ENCODE data around the gene TMEM158.

Gene TMEM158

DNA sequence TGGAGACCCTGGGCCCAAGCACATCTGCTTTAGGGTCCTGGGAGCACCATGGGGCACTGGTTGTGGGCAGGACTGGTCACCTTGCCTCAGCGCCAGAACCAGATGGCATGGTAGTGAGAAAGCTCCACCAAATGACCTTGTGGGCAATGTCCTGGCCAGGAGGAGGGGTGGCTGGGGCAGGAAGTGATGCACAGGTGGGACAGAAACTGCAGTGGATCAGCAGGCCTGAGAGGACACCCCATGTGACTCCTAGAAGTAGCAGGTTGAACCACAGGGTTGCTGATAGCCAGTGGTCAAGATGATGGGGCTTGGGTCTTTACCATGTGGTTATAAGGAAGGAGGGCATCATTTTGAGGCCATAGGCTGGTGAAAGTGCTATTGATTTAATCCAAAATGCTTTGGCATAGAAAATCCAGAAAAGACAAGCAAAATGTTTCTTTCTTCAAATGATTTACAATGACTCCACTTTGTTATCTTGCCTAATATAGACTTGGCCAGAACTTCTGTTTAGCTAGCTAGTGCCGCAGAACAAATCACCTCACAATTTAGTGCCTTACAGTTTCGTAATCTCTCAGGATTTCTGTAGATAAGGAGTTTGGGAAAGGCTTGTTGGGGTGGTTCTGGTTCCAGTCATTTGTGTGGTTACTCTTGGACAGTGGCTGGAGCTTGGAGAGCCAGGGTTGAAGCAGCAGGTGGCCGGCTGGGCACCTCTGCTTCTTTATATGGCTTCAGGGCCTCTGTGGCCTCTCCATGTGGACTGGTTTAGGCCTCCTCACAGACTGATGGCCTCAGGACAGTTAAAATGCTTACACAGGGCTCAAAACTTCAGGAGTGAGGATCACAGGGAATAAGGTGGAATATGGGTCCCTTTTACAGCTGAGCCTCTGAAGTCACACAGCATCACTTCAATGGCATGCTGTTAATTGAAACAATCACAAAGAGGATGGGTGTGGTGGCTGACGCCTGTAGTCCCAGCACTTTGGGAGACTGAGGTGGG, 27.5 kb downstream of the TMEM158 start:
- no peak for DNase-seq

GRCh38 chr3:45194791-45195190, 31.3 kb downstream of the TMEM158 start:
- no peak for DNase-seq

DNA sequence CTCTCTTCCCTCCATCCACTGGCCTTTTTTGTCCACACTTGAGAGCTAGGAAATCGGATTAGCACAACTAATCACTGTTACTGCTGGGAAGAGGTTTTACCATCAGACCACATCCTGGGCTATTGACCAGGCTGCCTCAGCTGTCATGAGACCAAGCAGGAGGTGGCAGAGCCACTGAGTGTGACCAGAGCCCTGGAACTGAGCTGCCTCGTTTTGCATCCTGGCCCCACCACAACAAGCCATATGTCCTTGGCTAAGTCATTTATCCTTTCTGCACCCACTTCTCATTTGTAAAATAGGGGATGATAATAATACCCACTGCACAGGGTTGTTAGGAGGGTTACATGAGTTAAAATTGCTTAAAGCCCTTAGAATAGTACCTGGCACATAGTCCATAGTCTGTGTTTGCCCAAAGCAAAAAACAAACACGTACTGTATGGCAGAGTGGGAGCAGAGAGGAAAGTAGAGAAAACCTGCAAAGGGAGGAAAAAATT, 34.1 kb downstream of the TMEM158 start:
- DNase-seq: no peak

DNA sequence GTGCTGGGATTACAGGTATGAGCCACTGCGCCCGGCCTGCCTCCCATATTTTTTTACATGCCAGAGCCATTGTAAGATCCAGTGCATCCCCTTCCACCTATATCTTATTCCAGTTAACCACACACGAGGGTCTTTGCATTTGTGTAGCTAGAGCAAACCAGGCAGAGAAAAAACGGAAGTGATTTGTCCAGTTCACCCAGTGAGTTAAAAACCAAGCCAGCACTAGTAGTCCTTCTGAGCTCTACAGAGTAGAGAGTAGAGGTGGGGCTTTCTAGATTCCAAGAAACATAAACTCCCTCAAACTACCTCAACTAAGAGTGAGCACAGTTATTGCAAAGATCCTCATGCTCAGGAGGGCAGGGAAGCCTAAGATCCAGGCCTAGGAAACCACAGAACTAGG, 34.7 kb downstream of the TMEM158 start:
- DNase-seq: no peak

GRCh38 chr3:45188719-45189659, 37.1 kb downstream of the TMEM158 start:
- DNase-seq: no peak

DNA sequence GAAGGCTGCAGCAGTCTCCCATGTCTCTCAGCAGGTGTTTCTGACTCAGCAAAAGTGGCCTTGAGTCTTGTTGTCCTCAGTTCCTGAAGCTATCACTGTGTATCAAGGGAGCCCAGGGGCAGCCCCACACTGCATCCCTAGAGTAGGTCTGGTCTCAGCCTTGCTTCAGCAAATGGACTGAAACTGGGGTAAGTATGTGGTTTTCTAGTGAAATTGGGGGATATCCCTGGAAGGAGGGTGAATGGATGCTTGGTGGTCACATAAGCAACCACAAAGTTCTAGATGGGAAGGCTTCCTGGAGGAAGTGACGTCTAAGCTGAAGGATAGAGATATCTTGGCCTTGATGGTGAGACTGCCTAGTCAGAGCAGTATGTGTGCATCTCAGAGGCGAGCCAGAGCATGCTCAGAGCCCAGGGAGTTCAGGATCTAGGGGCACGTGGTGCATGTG, 38.4 kb downstream of the TMEM158 start:
- DNase-seq: no peak

GRCh38 chr3:45186871-45187270, 39.2 kb downstream of the TMEM158 start:
- DNase-seq: no peak

- no peak for DNase-seq
These were observed 40.6 kb downstream of the TMEM158 start for GRCh38 chr3:45185461-45185860.

DNA sequence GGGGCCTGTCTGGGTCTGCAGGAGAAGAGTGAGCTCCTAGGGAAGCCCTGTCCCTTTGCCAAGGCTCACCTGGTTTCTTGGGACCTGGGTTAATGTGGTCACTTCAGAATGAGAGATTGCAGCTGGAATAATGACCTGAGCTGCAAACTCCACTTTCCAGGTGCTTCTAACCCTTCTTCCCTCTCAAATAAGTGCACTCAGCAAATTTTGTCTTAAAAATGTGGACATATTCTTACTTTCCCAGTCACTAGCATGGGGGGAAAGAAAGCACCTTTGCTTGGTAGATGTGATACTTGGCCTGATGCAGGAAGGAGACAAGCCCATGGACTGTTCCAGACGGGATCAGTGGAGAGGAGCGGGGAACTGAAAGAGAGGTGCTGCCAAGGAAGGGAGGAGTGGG, 41.0 kb downstream of the TMEM158 start:
- no peak for DNase-seq

DNA sequence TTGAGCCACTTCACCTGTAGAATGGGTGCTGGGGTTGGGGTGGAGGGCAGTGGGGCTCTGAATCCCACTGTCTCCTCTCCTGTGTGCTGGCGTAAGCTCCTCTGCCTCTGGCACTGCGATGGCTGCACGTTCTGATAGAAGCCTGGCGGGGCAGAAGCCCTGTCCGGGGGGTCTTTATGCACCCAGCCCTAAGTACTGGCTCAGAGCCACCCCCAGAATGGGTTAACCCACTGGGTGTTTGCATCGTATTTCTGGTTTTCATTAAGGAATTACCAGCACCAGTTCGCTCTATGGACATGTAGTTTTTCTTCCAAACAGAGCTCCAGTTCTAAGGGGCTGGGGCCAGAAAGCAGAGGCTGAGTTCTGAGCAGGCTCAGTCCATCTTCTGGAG, 42.2 kb downstream of the TMEM158 start:
- no peak for DNase-seq

GRCh38 chr3:45182915-45183871, 42.9 kb downstream of the TMEM158 start:
- no peak for DNase-seq

DNA sequence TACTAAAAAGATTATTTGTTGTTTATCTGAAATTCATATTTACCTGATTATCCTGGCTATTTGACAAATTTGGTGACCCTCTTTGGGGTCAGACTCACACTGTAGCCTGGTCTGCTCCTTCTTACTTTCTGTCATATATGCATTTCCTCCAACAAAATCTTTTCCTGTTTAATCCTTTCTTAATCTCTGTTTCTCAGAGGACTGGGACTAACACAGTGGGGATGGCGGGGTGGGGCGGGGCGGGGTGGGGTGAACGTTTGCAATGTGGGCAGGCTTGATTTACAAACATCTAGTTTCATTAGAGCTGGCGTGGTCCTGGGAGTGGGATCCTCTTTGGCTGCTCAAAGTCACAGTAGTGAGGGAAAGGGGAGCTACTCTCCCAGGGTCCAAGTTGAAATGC, 44.6 kb downstream of the TMEM158 start:
- DNase-seq: no peak

DNA sequence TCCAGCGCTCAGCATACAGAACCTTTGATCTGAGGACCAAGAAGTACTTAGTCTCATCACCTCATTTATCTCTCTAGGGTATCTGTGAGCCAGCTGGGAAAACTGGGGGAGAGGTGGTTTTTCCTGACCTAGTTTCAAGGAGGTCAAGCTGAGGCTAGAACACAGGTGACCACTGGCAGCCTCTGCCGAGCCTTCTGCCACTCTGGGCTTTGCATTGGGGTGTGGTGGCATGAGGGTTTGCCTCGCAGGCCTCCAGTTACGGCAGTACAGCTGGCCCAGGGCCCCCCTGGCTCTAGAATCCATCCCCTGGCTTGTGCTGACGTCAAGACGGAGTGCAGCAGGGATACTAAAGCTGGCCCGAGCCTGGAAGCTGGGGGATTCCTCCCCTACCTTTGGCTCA, 45.2 kb downstream of the TMEM158 start:
- no peak for DNase-seq

GRCh38 chr3:45180051-45180450, 46.0 kb downstream of the TMEM158 start:
- no peak for DNase-seq

DNA sequence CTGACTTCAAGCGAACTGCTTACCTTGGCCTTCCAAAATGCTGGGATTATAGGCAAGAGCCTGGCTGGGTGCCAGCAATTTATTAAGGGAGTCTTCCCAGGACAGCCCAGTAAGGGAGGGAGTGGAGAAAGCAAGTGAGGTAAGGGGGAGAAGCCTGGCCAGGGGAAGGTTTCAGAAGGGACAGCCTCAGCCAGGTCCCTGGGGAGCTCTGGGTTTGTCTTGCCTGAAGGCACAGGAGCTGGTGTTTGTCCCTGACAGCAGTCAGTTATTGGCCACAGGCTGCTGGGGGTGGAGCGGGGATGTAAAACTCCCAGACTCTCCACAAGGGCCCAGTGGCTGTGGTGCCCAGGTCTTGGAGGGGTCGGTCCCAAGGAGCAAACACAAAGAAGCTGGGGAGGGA, 46.9 kb downstream of the TMEM158 start:
- no peak for DNase-seq

DNA sequence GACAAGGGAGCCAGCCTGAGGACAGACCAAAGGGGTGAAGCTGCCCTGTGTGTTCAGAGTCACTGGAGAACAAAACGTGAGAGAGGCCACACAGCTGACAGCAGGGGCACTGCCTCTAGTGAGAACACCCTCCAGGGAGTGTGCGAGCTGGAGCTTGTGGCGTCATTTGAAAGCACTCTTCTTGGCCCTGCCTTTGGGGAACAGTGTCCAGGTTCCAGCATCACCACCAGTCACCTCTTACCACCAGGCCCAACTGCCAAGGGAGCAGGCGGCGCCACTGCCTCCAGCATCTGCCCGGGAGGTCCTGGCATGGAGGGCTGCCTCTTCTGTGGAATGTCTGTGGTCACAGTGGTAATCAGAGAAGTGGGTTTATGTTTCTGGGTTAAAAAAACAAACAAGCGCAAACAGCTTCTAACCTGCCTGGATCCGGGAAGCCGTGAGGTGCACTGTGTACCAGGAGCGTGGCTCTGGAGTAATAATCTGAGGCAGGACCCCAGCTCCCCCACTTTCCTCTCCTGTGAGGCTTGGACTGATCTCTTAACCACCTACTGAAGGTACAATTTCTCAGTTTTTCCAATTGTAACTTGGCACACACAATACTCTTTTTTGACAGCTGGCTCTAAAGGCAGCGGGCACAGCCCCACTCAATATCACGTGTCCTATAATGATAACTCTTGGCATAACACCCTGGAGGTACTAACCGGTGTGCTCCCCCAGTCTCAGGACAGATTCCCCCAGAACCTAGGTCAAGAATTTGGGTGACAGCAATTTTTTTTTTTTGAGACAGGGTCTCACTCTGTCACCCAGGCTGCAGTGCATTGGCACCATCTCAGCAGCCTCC, 47.7 kb downstream of the TMEM158 start:
- no peak for DNase-seq

- no peak for DNase-seq
These were observed 49.2 kb downstream of the TMEM158 start for GRCh38 chr3:45176912-45177311.

Data from activated T-cell treated with anti-CD3 and anti-CD28 coated beads, Interleukin-2, amount 50 U/mL, for 1 hour (primary cell).